ENCODE results near the gene CCDC12. TPM values are rescaled to one million over a fixed set of nuclear protein-coding genes. Genes with fewer than 3 reads are reported as not detected.

Gene CCDC12
- total and polyA plus RNA-seq, 12 donors = 33.2 to 145 (median 70.0) TPM

DNA sequence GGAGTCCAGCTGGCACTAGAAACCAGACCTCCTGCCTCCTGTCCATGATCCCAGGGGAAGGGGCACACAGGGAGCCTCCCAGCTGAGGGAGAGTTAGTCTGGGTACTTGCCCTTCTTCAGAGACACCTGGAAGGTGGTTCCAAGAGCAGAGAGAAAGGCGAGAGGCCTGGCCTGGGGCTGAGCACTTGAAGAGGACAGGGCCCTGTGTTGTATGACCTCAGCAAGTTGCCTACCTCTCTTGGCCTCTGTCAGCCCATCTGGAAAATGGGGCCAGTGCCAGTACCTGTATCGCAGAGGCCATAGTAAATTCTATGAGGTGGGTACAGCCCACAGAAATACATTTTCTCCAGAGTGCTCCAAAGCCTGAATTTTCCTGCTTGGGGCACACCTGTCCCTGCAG, 79.5 kb downstream of the CCDC12 start:
- intact Hi-C loops (cut with DNase I) = loop anchor here in 1 of 2 donors (5.0 kb wide), 1 partner anchor 195 kb away; the partner anchor contains the start of gene TMIE
- Histone ChIP-seq H3K4me3 (no peak overlapping the region), H3K36me3 (replicated peaks in 1 of 2) (no peaks in the 10 kb centered on the region), H3K27ac (no peak overlapping the region), H3K27me3 (peaks cover 11% of the 10 kb centered on the region), H3K9me3 (replicated peaks in 1 of 3) (no peaks in the 10 kb centered on the region), H3K4me1 (replicated peaks in 1 of 2) (peaks cover 8 to 17% of the 10 kb centered on the region in 2 donors)
- TF ChIP-seq, protein P1, sequence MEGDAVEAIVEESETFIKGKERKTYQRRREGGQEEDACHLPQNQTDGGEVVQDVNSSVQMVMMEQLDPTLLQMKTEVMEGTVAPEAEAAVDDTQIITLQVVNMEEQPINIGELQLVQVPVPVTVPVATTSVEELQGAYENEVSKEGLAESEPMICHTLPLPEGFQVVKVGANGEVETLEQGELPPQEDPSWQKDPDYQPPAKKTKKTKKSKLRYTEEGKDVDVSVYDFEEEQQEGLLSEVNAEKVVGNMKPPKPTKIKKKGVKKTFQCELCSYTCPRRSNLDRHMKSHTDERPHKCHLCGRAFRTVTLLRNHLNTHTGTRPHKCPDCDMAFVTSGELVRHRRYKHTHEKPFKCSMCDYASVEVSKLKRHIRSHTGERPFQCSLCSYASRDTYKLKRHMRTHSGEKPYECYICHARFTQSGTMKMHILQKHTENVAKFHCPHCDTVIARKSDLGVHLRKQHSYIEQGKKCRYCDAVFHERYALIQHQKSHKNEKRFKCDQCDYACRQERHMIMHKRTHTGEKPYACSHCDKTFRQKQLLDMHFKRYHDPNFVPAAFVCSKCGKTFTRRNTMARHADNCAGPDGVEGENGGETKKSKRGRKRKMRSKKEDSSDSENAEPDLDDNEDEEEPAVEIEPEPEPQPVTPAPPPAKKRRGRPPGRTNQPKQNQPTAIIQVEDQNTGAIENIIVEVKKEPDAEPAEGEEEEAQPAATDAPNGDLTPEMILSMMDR (IDR thresholded peaks at IDR 0.05) = no peak
- TF ChIP-seq POLR2A (IDR thresholded peaks at IDR 0.05) = no peak
- DNase-seq = no peak
- 89 to 100% (median 92%) methylated on average over 1 to 2 of the region's 2 CpGs for WGBS, 4 donors

DNA sequence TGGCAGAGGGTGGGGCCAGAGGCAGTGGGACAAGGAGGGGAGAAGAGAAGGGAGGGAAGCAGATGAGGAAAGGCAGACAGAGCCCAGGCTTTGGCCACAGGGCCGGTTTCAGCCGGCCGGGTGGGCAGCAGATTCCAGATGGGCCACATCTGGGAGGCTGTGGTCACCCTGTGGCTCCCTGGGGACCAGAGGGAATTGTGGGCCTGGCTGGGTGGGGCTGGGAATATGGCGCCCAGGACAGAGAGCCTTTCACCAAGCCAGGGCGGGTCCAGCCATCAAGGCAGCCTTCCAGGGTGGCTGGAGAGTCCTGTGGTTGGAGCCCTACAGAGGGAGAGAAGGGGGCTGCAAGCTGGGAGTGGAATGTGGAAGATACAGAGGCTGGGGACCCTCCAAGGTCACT, 80.2 kb downstream of the CCDC12 start:
- Histone ChIP-seq H3K4me1 (replicated peaks in 1 of 2) (peaks cover 9 to 23% of the 10 kb centered on the region in 2 donors), H3K9me3 (replicated peaks in 1 of 3) (no peaks in the 10 kb centered on the region), H3K27me3 (peaks cover 11% of the 10 kb centered on the region), H3K27ac (no peak overlapping the region), H3K4me3 (no peak overlapping the region), H3K36me3 (replicated peaks in 1 of 2) (no peaks in the 10 kb centered on the region)
- TF ChIP-seq POLR2A (IDR thresholded peaks at IDR 0.05) = no peak
- TF ChIP-seq, protein P1 (IDR thresholded peaks at IDR 0.05) = no peak
- intact Hi-C loops (cut with DNase I) = loop anchor here in 1 of 2 donors (5.0 kb wide), 1 partner anchor 194 kb away; the partner anchor contains the start of gene TMIE
- no peak for DNase-seq
- WGBS, 4 donors = 72 to 79% (median 77%) methylated on average over 4 to 5 of the region's 5 CpGs

DNA sequence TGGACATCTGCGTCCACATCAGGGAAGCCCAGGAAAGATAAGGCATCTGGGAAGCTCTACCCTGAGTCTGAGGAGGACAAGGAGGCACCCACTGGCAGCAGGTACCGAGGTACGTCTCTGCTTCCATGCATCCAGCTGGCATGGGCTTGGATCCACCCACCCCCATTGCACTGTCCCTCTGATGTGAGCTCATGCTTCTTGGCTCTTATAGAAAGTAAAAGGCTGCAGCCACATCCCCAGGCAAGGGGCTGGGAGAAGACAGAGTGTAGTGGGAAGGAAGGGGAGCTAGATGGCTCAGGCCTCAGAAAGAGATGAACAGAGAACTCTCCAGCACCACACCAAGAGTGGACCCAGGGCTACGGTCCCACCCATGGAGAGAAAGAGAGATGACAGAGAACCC, 80.8 kb downstream of the CCDC12 start:
- no peak overlapping the region for H3K27ac ChIP-seq
- no peaks in the 10 kb centered on the region for H3K36me3 ChIP-seq (replicated peaks in 1 of 2)
- no peaks in the 10 kb centered on the region for H3K9me3 ChIP-seq (replicated peaks in 1 of 3)
- TF ChIP-seq, protein P1 (IDR thresholded peaks at IDR 0.05) = no peak
- TF ChIP-seq POLR2A (IDR thresholded peaks at IDR 0.05) = no peak
- H3K4me1 ChIP-seq (replicated peaks in 1 of 2) = peaks cover 9 to 24% of the 10 kb centered on the region in 2 donors
- intact Hi-C loops (cut with DNase I) = loop anchor here (2.0 to 5.0 kb wide), 2 partner anchors 191 to 193 kb away; partner anchors contain the start of gene TMIE (in 1 of the 2)
- peaks cover 11% of the 10 kb centered on the region for H3K27me3 ChIP-seq
- no peak overlapping the region for H3K4me3 ChIP-seq
- DNase-seq = peak in 1 of 7 donors; percentile 6
- WGBS, 4 donors = 50 to 83% (median 65%) methylated on average over 4 of the region's 4 CpGs

DNA sequence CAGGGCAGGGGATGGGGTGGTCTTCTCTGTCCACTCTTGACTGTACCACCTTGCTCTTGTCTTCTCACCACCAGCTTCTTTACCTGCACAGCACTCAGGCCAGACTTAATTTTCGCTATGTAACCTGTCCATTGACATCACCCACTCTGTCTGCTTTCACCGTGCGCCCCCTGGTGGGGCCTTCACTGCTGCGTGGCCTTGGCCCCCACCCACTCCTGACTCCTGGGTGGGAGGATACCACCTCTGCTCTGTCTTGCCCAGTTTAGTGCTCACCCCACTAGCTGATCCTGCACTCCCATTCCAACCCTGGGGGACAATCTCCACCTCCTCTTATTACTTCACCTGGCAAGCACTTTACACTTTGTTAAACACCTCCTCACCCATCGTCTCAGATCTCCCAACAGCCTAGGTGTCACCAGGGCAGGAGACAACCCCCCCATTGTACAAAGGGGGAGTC, 81.3 kb downstream of the CCDC12 start:
- Histone ChIP-seq H3K27me3 (peaks cover 11% of the 10 kb centered on the region), H3K4me3 (no peak overlapping the region), H3K27ac (no peak overlapping the region), H3K9me3 (replicated peaks in 1 of 3) (no peaks in the 10 kb centered on the region), H3K36me3 (replicated peaks in 1 of 2) (no peaks in the 10 kb centered on the region), H3K4me1 (replicated peaks in 1 of 2) (peaks cover 9 to 24% of the 10 kb centered on the region in 2 donors)
- DNase-seq = peak; percentile 60 to 87 (median 77)
- intact Hi-C loops (cut with DNase I) = loop anchor here (2.0 to 5.0 kb wide), 2 partner anchors 190 to 193 kb away; partner anchors contain the start of gene TMIE (in 1 of the 2)
- 16 to 23% (median 17%) methylated on average over 5 of the region's 5 CpGs for WGBS, 4 donors
- TF ChIP-seq, protein P1 (IDR thresholded peaks at IDR 0.05) = peak; percentile 81 to 94 (median 86)
- TF ChIP-seq POLR2A (IDR thresholded peaks at IDR 0.05) = no peak

Data from adrenal gland (tissue), 12 donors.